Ascending aorta (tissue), 2 donors: ENCODE data around the gene NOTO. TPM values are rescaled to one million over a fixed set of nuclear protein-coding genes. Genes with fewer than 3 reads are reported as not detected.

Experiments
- DNase-seq, 2 donors: peaks; one replicate each; pipeline ENCODE4 v3.0.0-alpha.2; 2019; ENCODE audit warnings: low spot score in 2 of 2
- H3K27ac ChIP-seq, 2 donors: fragments of 200-600 bp; sonication (generic); one replicate each; pipeline ENCODE4 v1.5.1; 2016 to 2017; ENCODE audit warnings: mild to moderate bottlenecking in 1 of 2
- H3K27me3 ChIP-seq: fragments of 200-600 bp; sonication (generic); one replicate; pipeline ENCODE4 v1.5.1; 2017
- H3K36me3 ChIP-seq, 2 donors: fragments of 200-600 bp; sonication (generic); one replicate each; pipeline ENCODE4 v1.5.1; 2016
- H3K4me1 ChIP-seq, 2 donors: fragments of 200-600 bp; sonication (generic); one replicate each; pipeline ENCODE4 v1.5.1; 2016 to 2017; ENCODE audit warnings: mild to moderate bottlenecking in 1 of 2
- H3K4me3 ChIP-seq, 2 donors: fragments of 200-600 bp; sonication (generic); one replicate each; pipeline ENCODE4 v1.5.1; 2016 to 2017; ENCODE audit warnings: mild to moderate bottlenecking in 1 of 2
- H3K9me3 ChIP-seq, 2 donors: fragments of 200-600 bp; sonication (generic); one replicate each; pipeline ENCODE4 v1.5.1; 2016
- intact Hi-C: fragments of 100-400 bp; cut with DNase I; formaldehyde crosslinking; loops from one replicate; pipeline ENCODE4 v1.15.1; 2023
- total RNA-seq: library from RNA; depleted of rRNA; stranded (reverse); fragments of >200 nt; gene quantifications from one replicate; pipeline ENCODE4 v1.1.0, GENCODE V29; 2016
- TF ChIP-seq, protein P1 (sequence below), 3 experiments: fragments of 200-600 bp in 2 of 3; fragments of 450-650 bp in 1 of 3; sonication (generic) in 2 of 3; IDR thresholded peaks; one replicate each; pipeline ENCODE4 v1.5.1; 2016 to 2019; ENCODE audit warnings: antibody characterized with exemption in 3 of 3, mild to moderate bottlenecking in 1 of 3, moderate library complexity in 1 of 3

NOTO gene
- total RNA-seq, 1 donor from 2014 or later, result not detected

DNA sequence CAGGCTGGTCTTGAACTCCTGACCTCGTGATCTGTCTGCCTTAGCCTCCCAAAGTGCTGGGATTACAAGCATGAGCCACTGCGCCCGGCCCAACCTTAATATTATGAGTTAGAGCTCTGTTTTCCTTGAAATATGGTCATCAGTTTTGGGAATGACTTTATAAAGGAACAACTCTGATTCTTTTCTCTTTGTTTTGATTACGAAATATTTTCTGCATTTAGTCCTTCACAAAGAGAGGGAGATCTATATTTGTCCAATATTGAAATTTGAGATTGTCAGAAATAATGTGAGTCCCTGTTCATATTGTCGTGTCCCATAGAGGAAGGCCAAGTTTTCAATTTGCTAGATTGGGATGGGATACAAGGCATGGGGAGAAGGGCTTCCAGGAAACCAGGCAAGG is 14.8 kb downstream of the NOTO start:
- DNase-seq, result no peak
- no peaks in the 10 kb centered on the region for H3K27me3 ChIP-seq
- TF ChIP-seq, protein P1, sequence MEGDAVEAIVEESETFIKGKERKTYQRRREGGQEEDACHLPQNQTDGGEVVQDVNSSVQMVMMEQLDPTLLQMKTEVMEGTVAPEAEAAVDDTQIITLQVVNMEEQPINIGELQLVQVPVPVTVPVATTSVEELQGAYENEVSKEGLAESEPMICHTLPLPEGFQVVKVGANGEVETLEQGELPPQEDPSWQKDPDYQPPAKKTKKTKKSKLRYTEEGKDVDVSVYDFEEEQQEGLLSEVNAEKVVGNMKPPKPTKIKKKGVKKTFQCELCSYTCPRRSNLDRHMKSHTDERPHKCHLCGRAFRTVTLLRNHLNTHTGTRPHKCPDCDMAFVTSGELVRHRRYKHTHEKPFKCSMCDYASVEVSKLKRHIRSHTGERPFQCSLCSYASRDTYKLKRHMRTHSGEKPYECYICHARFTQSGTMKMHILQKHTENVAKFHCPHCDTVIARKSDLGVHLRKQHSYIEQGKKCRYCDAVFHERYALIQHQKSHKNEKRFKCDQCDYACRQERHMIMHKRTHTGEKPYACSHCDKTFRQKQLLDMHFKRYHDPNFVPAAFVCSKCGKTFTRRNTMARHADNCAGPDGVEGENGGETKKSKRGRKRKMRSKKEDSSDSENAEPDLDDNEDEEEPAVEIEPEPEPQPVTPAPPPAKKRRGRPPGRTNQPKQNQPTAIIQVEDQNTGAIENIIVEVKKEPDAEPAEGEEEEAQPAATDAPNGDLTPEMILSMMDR (IDR thresholded peaks at IDR 0.05), result no peak
- no peak overlapping the region for H3K27ac ChIP-seq
- no peak overlapping the region for H3K4me3 ChIP-seq
- H3K9me3 ChIP-seq, result no peaks in the 10 kb centered on the region
- H3K4me1 ChIP-seq, result peaks cover 0 to 16% of the 10 kb centered on the region in 2 donors
- intact Hi-C loops, result loop anchor here (10.0 kb wide), 1 partner anchor 392 kb away; the partner anchor contains the start of gene EXOC6B
- H3K36me3 ChIP-seq, result peaks cover 13 to 28% of the 10 kb centered on the region in 2 donors

DNA sequence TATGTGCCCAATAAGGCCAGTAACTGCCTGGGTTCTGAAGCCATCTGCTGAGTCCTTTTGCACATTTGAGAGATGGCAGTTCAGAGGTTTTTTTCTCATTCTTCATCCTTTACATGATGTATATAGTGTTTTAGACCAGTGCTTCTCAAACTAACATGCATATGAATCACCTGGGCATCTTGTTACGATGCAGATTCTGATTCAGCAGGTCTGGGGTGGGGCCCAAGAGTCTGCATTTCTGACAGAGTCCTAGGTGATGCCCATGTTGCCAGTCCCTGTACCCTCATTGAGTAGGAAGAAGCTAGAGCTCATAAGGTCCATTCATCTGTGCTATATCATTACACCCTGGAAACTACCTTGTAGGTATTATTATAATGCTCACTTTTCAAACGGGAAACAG is 15.5 kb downstream of the NOTO start:
- no peaks in the 10 kb centered on the region for H3K27me3 ChIP-seq
- H3K4me1 ChIP-seq, result peaks cover 0 to 13% of the 10 kb centered on the region in 2 donors
- DNase-seq, result no peak
- no peak overlapping the region for H3K27ac ChIP-seq
- peaks cover 19 to 34% of the 10 kb centered on the region in 2 donors for H3K36me3 ChIP-seq
- no peaks in the 10 kb centered on the region for H3K9me3 ChIP-seq
- intact Hi-C loops, result loop anchor here (10.0 kb wide), 1 partner anchor 393 kb away; the partner anchor contains the start of gene EXOC6B
- TF ChIP-seq, protein P1 (IDR thresholded peaks at IDR 0.05), result no peak
- H3K4me3 ChIP-seq, result no peak overlapping the region

DNA sequence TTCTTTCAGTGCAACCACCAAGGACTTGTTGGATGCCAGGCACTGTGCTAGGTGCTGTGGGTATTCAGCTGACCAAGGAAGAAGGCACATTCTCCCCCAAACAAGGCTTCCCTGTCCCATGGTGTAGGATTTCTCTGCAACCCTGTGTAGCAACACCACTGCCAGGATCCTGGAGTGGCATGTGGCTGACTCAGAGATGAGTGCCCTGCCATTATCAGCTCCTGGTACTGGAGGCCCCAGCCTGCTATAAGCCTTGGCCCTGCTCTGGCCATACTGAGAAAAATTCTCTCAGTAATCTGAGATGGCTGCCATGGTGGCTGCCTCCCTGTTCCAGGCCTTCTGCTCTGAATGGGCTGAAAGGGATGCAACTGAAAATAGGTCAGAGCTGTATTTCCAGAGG is 15.9 kb downstream of the NOTO start:
- Histone ChIP-seq H3K27me3 (no peaks in the 10 kb centered on the region), H3K27ac (no peak overlapping the region), H3K4me1 (peaks cover 0 to 10% of the 10 kb centered on the region in 2 donors), H3K9me3 (no peaks in the 10 kb centered on the region), H3K4me3 (no peak overlapping the region), H3K36me3 (peaks cover 24 to 39% of the 10 kb centered on the region in 2 donors)
- DNase-seq, result no peak
- TF ChIP-seq, protein P1 (IDR thresholded peaks at IDR 0.05), result no peak
- intact Hi-C loops, result loop anchor here (10.0 kb wide), 1 partner anchor 393 kb away; the partner anchor contains the start of gene EXOC6B

GRCh38 chr2:73223821-73224220 is 21.4 kb downstream of the NOTO start:
- intact Hi-C loops, result no loop called here

GRCh38 chr2:73225513-73226360 is 23.4 kb downstream of the NOTO start:
- Histone ChIP-seq H3K4me1 (no peaks in the 10 kb centered on the region), H3K9me3 (no peaks in the 10 kb centered on the region), H3K27ac (no peak overlapping the region), H3K36me3 (peaks cover 49 to 70% of the 10 kb centered on the region in 2 donors), H3K4me3 (no peak overlapping the region), H3K27me3 (no peaks in the 10 kb centered on the region)
- TF ChIP-seq, protein P1 (IDR thresholded peaks at IDR 0.05), result no peak
- intact Hi-C loops, result no loop called here
- DNase-seq, result no peak

More at GRCh38 chr2:73223821-73224220, 21.4 kb downstream of the NOTO start:
- H3K27me3 ChIP-seq, result no peaks in the 10 kb centered on the region
- H3K27ac ChIP-seq, result no peak overlapping the region
- no peak overlapping the region for H3K4me3 ChIP-seq
- TF ChIP-seq, protein P1 (IDR thresholded peaks at IDR 0.05), result no peak
- no peaks in the 10 kb centered on the region for H3K9me3 ChIP-seq
- H3K4me1 ChIP-seq, result no peaks in the 10 kb centered on the region
- peaks cover 51 to 73% of the 10 kb centered on the region in 2 donors for H3K36me3 ChIP-seq
- DNase-seq, result no peak
